ENCODE measurements around the gene PHF1.
"Not testable (repeated sequence)": the region's sequence is repeated elsewhere in the genome, so short reads cannot be mapped to it uniquely, and the experiment has no call there.

The PHF1 gene

DNA sequence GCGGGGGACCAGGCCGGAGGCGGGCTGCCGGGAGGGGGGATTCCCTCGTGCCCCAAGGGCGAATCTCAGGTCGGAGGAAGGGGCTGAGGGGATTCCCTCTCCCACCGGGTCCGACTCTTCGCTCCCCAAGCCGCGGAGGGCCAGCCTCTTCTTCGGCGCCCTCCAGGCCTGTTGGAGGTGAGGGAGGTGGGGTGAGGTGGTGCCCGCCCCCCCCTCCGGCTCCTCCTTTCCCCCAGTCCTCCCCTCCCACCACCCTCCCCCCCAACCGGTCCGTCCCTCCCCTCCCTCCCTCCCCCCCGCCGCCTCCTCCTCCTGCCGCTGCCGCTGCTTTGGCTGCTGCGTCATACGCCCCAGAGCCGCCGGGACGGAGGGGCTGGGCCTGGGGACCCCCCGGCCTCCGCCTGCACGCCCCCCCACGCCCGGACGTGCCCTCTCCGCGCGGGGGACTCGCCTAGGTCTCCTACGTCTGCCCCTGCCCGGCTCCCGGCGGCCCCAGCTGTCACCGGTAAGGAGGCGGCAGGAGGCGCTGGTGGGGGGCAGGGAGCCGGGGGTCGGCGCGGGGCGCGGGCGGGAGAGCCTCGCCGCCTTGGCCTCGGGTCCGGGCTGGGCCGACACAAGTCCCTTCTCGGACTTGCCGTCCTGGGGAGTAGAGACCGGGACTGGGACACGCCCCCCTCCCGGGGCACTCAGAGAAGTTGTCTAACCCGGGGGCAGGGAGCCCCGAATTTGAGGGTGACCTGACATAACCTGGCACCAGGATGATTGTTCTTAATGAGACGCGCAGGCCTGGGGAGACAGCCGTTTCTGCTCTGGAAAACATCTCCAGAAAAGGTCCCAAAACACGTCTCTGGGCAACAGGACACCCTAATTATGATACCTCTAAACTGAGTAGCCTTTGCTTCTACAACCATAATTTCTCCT lies at the start of gene PHF1:
Gene PHF1 (plus strand): TSS at position 304 of the 921 bp plus-strand sequence. CDS start 1,250 bp downstream, outside the sequence.
- peaks cover 47% of the 10 kb centered on the region for H3K36me3 ChIP-seq (ENCODE audit: insufficient read depth, low read length)
- no peaks in the 10 kb centered on the region for H3K27me3 ChIP-seq (ENCODE audit: insufficient read depth, low read length)
- H3K4me1 ChIP-seq (ENCODE audit: insufficient read depth, low read length), result peaks cover 12% of the 10 kb centered on the region
- H3K9me3 ChIP-seq (ENCODE audit: low read length), result no peaks in the 10 kb centered on the region
- peak within 1 kb of the TSS; percentile 28 for H2AFZ ChIP-seq (ENCODE audit: low read depth, low read length)
- peak within 1 kb of the TSS; percentile 78 for H3K4me3 ChIP-seq (ENCODE audit: low read length)

- not testable (repeated sequence) for H3K27me3 ChIP-seq (ENCODE audit: insufficient read depth, low read length); H3K9me3 ChIP-seq (ENCODE audit: low read length); H3K4me1 ChIP-seq (ENCODE audit: insufficient read depth, low read length); H2AFZ ChIP-seq (ENCODE audit: low read depth, low read length); H3K36me3 ChIP-seq (ENCODE audit: insufficient read depth, low read length); H3K4me3 ChIP-seq (ENCODE audit: low read length)
Observed at GRCh38 chr6:33363486-33363885, 47.3 kb upstream of the PHF1 start.

- H3K4me3 ChIP-seq (ENCODE audit: low read length); H3K27me3 ChIP-seq (ENCODE audit: insufficient read depth, low read length): not testable (repeated sequence)
Observed at GRCh38 chr6:33364475-33365205, 46.2 kb upstream of the PHF1 start.

GRCh38 chr6:33365206-33365971 lies 45.4 kb upstream of the PHF1 start:
- not testable (repeated sequence) for H3K4me1 ChIP-seq (ENCODE audit: insufficient read depth, low read length); H2AFZ ChIP-seq (ENCODE audit: low read depth, low read length); H3K27me3 ChIP-seq (ENCODE audit: insufficient read depth, low read length); H3K4me3 ChIP-seq (ENCODE audit: low read length); H3K9me3 ChIP-seq (ENCODE audit: low read length); H3K36me3 ChIP-seq (ENCODE audit: insufficient read depth, low read length)

More at GRCh38 chr6:33364475-33365205, 46.2 kb upstream of the PHF1 start:
- H2AFZ ChIP-seq (ENCODE audit: low read depth, low read length); H3K4me1 ChIP-seq (ENCODE audit: insufficient read depth, low read length); H3K36me3 ChIP-seq (ENCODE audit: insufficient read depth, low read length); H3K9me3 ChIP-seq (ENCODE audit: low read length): not testable (repeated sequence)

- no peak overlapping the region for H3K4me3 ChIP-seq (ENCODE audit: low read length)
- no peaks in the 10 kb centered on the region for H3K27me3 ChIP-seq (ENCODE audit: insufficient read depth, low read length)
- H2AFZ ChIP-seq (ENCODE audit: low read depth, low read length), result no peak overlapping the region
- no peaks in the 10 kb centered on the region for H3K36me3 ChIP-seq (ENCODE audit: insufficient read depth, low read length)
- no peaks in the 10 kb centered on the region for H3K9me3 ChIP-seq (ENCODE audit: low read length)
- peaks cover 5% of the 10 kb centered on the region for H3K4me1 ChIP-seq (ENCODE audit: insufficient read depth, low read length)
Observed at GRCh38 chr6:33367009-33367714, 43.7 kb upstream of the PHF1 start.

GRCh38 chr6:33367715-33368025 lies 43.1 kb upstream of the PHF1 start:
- H3K4me3 ChIP-seq (ENCODE audit: low read length); H3K4me1 ChIP-seq (ENCODE audit: insufficient read depth, low read length); H3K36me3 ChIP-seq (ENCODE audit: insufficient read depth, low read length); H3K9me3 ChIP-seq (ENCODE audit: low read length); H3K27me3 ChIP-seq (ENCODE audit: insufficient read depth, low read length); H2AFZ ChIP-seq (ENCODE audit: low read depth, low read length): not testable (repeated sequence)

DNA sequence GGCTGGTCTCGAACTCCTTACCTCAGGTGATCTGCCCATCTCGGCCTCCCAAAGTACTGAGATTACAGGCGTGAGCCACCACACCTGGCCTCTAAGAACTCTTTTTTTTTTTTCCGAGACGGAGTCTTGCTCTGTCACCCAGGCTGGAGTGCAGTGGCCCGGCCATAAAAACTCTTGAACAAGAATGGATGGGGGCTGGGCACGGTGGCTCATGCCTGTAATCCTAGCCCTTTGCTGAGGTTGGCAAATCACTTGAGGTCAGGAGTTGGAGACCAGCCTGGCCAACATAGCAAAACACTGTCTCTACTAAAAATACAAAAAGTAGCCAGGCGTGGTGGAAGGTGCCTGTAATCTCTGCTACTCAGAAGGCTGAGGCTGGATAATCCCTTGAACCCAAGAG lies 38.9 kb upstream of the PHF1 start:
- not testable (repeated sequence) for H3K9me3 ChIP-seq (ENCODE audit: low read length); H2AFZ ChIP-seq (ENCODE audit: low read depth, low read length); H3K4me3 ChIP-seq (ENCODE audit: low read length); H3K27me3 ChIP-seq (ENCODE audit: insufficient read depth, low read length); H3K36me3 ChIP-seq (ENCODE audit: insufficient read depth, low read length); H3K4me1 ChIP-seq (ENCODE audit: insufficient read depth, low read length)

- no peaks in the 10 kb centered on the region for H3K36me3 ChIP-seq (ENCODE audit: insufficient read depth, low read length)
- H3K9me3 ChIP-seq (ENCODE audit: low read length), result no peaks in the 10 kb centered on the region
- no peak overlapping the region for H2AFZ ChIP-seq (ENCODE audit: low read depth, low read length)
- no peak overlapping the region for H3K4me3 ChIP-seq (ENCODE audit: low read length)
- peaks cover 4% of the 10 kb centered on the region for H3K27me3 ChIP-seq (ENCODE audit: insufficient read depth, low read length)
- no peaks in the 10 kb centered on the region for H3K4me1 ChIP-seq (ENCODE audit: insufficient read depth, low read length)
Observed at GRCh38 chr6:33372526-33373123, 38.2 kb upstream of the PHF1 start.

DNA sequence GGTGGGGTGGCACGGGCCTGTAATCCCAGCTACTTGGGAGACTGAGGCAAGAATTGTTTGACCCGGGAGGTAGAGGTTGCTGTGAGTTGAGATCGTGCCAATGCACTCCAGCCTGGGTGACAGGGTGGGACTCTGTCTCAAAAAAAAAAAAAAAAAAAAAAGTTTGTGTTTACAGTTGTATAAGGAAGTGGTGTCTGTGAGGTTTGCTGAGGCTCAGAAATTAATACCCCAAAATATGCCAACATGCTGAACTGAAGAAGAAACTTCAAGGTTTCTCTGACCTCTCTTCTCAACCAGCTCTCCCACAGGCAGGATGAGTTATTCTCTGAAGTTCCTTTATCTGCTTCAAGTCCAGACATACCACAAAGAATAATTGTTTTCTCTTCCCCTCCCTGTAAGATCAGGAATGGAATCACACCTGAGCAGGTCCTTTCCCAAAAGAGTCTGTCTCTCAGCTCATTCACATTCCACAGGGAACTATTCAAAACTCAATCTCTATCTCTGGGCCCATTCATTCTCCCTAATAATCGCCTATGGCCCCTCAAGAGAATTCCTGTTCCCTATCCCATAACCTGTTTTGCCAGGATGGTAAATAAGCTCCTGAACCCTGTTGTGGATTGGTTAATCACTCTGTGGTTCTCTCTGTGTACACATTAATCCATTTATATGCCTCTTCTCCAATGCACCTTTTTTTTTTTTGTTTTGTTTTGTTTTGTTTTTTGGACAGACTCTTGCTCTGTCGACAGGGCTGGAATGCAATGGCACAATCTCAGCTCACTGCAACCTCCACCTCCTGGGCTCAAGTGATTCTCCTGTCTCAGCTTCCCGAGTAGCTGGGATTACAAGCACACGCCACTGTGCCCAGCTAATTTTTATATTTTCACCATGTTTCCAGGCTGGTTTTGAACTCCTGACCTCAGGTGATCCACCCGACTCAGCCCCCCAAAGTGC lies 36.6 kb upstream of the PHF1 start:
- H3K9me3 ChIP-seq (ENCODE audit: low read length), result no peaks in the 10 kb centered on the region
- H2AFZ ChIP-seq (ENCODE audit: low read depth, low read length), result no peak overlapping the region
- H3K36me3 ChIP-seq (ENCODE audit: insufficient read depth, low read length), result no peaks in the 10 kb centered on the region
- no peak overlapping the region for H3K4me3 ChIP-seq (ENCODE audit: low read length)
- H3K27me3 ChIP-seq (ENCODE audit: insufficient read depth, low read length), result peaks cover 4% of the 10 kb centered on the region
- H3K4me1 ChIP-seq (ENCODE audit: insufficient read depth, low read length), result no peaks in the 10 kb centered on the region

GRCh38 chr6:33375143-33375671 lies 35.6 kb upstream of the PHF1 start:
- Histone ChIP-seq H3K36me3 (ENCODE audit: insufficient read depth, low read length) (no peaks in the 10 kb centered on the region), H3K27me3 (ENCODE audit: insufficient read depth, low read length) (peaks cover 4% of the 10 kb centered on the region), H3K4me3 (ENCODE audit: low read length) (no peak overlapping the region), H2AFZ (ENCODE audit: low read depth, low read length) (no peak overlapping the region), H3K9me3 (ENCODE audit: low read length) (no peaks in the 10 kb centered on the region), H3K4me1 (ENCODE audit: insufficient read depth, low read length) (no peaks in the 10 kb centered on the region)

- Histone ChIP-seq H2AFZ (ENCODE audit: low read depth, low read length) (no peak overlapping the region), H3K4me1 (ENCODE audit: insufficient read depth, low read length) (no peaks in the 10 kb centered on the region), H3K36me3 (ENCODE audit: insufficient read depth, low read length) (no peaks in the 10 kb centered on the region), H3K4me3 (ENCODE audit: low read length) (no peak overlapping the region), H3K27me3 (ENCODE audit: insufficient read depth, low read length) (peaks cover 4% of the 10 kb centered on the region), H3K9me3 (ENCODE audit: low read length) (no peaks in the 10 kb centered on the region)
Observed at GRCh38 chr6:33377171-33377570, 33.6 kb upstream of the PHF1 start.

All from neuron (in vitro differentiated cells).